Measurements from ENCODE around the gene USP49.
A peak's percentile ranks its signal among the peaks of the same experiment; 100 is the strongest.

The USP49 gene

DNA sequence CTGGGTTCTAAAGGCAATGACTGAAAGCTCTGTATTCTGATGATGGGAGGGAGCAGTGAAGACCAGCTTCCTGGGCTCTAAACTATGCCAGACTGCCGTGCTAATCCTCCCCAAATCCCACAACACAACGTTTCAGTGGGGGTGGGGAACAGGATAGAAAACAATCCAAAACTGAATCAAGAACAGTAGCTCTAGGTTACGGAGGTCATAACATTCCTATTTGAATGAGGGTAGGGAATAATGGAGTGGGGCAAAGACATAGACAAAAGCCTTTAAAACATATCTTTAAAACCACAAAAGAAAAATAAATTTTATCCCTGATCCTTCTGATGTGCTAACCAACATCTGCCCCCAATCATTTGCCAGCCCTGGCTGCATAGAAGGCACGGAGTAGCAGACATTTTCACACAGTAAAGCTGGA, 7.8 kb downstream of the USP49 start:
- TF ChIP-seq, protein P1, sequence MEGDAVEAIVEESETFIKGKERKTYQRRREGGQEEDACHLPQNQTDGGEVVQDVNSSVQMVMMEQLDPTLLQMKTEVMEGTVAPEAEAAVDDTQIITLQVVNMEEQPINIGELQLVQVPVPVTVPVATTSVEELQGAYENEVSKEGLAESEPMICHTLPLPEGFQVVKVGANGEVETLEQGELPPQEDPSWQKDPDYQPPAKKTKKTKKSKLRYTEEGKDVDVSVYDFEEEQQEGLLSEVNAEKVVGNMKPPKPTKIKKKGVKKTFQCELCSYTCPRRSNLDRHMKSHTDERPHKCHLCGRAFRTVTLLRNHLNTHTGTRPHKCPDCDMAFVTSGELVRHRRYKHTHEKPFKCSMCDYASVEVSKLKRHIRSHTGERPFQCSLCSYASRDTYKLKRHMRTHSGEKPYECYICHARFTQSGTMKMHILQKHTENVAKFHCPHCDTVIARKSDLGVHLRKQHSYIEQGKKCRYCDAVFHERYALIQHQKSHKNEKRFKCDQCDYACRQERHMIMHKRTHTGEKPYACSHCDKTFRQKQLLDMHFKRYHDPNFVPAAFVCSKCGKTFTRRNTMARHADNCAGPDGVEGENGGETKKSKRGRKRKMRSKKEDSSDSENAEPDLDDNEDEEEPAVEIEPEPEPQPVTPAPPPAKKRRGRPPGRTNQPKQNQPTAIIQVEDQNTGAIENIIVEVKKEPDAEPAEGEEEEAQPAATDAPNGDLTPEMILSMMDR (conservative IDR thresholded peaks at IDR 0.05; ENCODE audit: low read depth, low read length): no peak
- DNase-seq (ENCODE audit: low read depth): no peak
- no peak overlapping the region for H3K4me3 ChIP-seq (ENCODE audit: low read depth, low read length)

DNA sequence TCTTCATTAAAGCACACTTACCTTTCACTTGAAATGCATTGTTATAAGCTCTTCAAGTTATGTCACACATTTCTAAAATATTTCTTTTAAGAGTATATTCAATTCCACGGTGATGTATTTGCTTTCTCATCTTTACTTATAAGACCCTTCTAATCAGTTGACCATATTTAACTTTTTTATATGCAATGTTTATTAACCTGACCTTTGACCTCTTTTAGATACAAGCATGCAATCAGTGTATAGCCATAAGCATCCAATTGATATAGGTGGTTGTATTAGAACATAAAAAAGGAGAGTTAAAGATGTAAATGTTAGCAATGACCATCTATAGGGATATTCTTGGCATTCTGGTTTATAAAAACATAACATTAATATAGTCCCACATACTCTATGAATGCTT, 9.2 kb downstream of the USP49 start:
- TF ChIP-seq, protein P1 (conservative IDR thresholded peaks at IDR 0.05; ENCODE audit: low read depth, low read length): no peak

DNA sequence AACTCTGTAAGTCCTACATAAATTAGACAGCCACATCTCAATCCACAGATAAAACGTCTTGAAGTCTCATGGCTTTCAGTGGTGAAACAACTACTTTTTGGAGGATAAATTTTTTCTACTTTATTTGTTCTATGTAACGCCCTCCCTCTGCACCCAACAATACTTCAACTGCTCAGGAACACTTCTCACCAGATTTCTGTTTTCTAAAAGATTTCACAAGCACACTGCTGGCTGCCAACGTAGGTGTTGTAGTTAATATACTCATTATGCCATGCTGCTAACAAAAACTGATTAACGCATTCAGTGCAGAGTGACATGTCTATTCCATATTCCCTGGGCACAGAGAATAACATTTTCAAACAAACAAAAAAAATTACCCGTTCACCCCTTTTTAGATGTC, 10.2 kb downstream of the USP49 start:
- DNase-seq (ENCODE audit: low read depth): no peak
- H3K4me3 ChIP-seq (ENCODE audit: low read depth, low read length): no peak overlapping the region
- TF ChIP-seq, protein P1 (conservative IDR thresholded peaks at IDR 0.05; ENCODE audit: low read depth, low read length): no peak

More for the DNA sequence above, 9.2 kb downstream of the USP49 start:
- no peak overlapping the region for H3K4me3 ChIP-seq (ENCODE audit: low read depth, low read length)
- no peak for DNase-seq (ENCODE audit: low read depth)

DNA sequence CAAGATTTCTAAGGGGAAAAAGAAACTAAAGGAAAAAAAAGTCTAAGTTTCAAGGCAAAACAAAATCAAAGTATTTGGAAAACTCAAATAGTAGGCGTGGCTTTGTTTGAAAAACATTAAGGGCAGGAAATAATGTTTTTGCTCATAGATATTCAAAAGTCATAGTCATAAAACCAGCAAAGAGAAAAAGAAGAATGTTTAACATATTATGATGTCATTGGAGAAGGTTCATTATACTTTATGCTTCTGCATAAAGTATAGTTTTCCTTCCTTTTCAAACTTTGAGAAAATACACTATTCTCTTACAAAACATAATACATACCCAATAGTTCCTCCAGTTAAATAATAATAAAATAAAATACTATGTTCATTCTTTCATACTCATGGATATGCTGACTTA, 13.7 kb downstream of the USP49 start:
- TF ChIP-seq, protein P1 (conservative IDR thresholded peaks at IDR 0.05; ENCODE audit: low read depth, low read length): no peak
- no peak overlapping the region for H3K4me3 ChIP-seq (ENCODE audit: low read depth, low read length)
- DNase-seq (ENCODE audit: low read depth): no peak

DNA sequence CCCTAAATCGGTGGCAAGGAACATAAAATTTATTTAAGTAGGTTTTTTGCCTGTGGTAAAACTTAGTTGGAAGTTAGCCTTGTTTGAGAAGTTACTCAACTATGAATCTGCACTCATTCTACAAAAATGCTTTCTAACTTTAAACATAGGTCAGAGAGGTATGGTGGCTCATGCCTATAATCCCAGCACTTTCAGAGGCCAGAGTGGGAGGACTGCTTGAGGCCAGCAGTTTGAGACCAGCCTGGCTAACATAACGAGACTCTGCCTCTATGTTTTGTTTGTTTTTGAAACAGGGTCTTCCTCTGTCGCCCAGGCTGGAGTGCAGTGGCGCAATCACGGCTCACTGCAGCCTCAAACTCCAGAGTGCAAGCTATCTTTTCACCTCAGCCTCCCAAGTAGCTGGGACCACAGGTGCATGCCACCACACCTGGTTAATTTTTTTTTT, 16.2 kb downstream of the USP49 start:
- H3K4me3 ChIP-seq (ENCODE audit: low read depth, low read length): no peak overlapping the region
- TF ChIP-seq, protein P1 (conservative IDR thresholded peaks at IDR 0.05; ENCODE audit: low read depth, low read length): no peak
- DNase-seq (ENCODE audit: low read depth): peak; percentile 56

DNA sequence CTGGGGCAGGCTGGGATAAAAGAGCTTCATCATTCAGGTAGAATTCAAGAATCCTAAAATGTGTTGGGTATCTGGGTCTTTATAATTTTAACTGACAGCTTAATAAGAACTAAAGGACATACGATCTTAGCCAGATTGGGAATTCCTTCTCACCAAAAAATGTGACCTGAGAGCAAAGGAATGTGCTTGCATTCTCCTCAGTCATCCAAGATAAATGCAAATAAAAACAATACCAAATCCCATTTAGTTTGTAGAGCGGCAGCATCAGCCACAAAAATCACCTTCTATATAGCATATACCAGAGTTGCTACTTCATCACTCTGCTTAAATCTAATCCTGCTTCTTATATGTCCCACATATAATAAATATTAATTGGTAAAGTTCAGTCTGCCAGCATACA, 16.9 kb downstream of the USP49 start:
- peak; percentile 77 for DNase-seq (ENCODE audit: low read depth)
- TF ChIP-seq, protein P1 (conservative IDR thresholded peaks at IDR 0.05; ENCODE audit: low read depth, low read length): no peak
- no peak overlapping the region for H3K4me3 ChIP-seq (ENCODE audit: low read depth, low read length)

DNA sequence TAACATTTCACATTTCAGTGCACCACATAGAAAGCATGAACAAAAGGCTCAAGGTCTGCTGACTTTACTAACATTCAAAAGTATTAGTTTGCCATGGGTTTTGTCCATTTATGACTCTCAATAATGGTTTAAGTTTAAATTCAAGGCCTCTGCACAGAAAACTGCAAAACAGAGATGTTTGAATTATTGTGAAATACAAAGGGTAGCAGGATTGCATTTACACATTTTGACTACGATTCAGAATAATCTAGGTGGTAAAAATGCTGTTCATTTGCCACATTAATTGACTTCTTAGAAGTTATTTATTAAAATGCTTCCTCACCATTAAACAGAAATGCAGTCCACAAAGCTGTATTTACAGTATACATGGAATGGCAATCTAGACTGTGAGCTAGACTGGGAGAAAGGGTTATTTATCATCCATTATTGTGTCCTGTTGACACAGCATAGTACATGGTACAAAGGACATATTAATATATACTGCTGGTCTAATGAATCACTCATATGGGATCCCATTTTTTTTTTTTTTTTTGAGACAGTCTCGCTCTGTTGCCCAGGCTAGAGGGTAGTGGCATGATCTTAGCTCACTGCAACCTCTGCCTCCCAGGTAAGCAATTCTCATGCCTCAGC, 18.0 kb downstream of the USP49 start:
- DNase-seq (ENCODE audit: low read depth): no peak
- no peak overlapping the region for H3K4me3 ChIP-seq (ENCODE audit: low read depth, low read length)
- TF ChIP-seq, protein P1 (conservative IDR thresholded peaks at IDR 0.05; ENCODE audit: low read depth, low read length): no peak
